ENCODE measurements around the gene BSPRY.

BSPRY gene

DNA sequence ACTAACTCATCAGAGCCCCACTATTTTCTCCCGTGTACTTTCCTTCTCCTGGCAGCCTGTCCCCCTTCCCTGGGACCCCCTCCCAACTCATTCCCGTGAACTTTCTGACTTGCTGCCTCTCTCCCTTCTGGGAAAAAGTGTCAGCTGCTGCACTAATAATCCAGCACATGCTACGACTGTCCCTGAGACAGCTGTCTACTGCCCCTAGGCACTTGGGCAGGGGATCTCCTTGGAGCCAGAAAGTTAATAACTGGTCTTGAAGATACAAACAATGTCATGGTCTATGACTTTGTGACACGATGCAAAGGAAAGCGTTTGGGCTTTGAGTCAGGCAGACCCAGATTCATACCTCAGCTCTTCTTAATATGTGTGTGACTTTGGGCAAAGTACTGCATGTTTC is 36.1 kb upstream of the BSPRY start:
- Histone ChIP-seq H3K4me1 (ENCODE audit: control insufficient read depth, insufficient read depth, low read length) (no peaks in the 10 kb centered on the region), H3K9me3 (ENCODE audit: control insufficient read depth, insufficient read depth, low read depth, low read length) (no peaks in the 10 kb centered on the region), H3K4me3 (ENCODE audit: low read depth, low read length) (no peak overlapping the region), H3K27ac (ENCODE audit: extremely low read depth, low read depth, low read length) (no peak overlapping the region), H3K36me3 (ENCODE audit: control insufficient read depth in 2 of 2, insufficient read depth in 1 of 2, low read length in 2 of 2) (no peaks in the 10 kb centered on the region)
- TF ChIP-seq ZNF24 (tag by site-specific recombination; IDR thresholded peaks at IDR 0.05) (no peak), ZNF146 (tag by site-specific recombination; IDR thresholded peaks at IDR 0.05) (no peak), ZNF660 (tag by site-specific recombination; IDR thresholded peaks at IDR 0.05) (no peak), ZFP3 (tag by site-specific recombination; IDR thresholded peaks at IDR 0.05; ENCODE audit: low read depth) (no peak), ZNF776 (tag by site-specific recombination; IDR thresholded peaks at IDR 0.05; ENCODE audit: borderline replicate concordance) (no peak), ZBTB48 (tag by site-specific recombination; IDR thresholded peaks at IDR 0.05) (no peak), ZNF202 (tag by site-specific recombination; IDR thresholded peaks at IDR 0.05; ENCODE audit: borderline replicate concordance) (no peak), OSR2 (tag by site-specific recombination; IDR thresholded peaks at IDR 0.05) (no peak), ZNF777 (tag by site-specific recombination; IDR thresholded peaks at IDR 0.05; ENCODE audit: borderline replicate concordance) (no peak), FEZF1 (tag by site-specific recombination; IDR thresholded peaks at IDR 0.05) (no peak)
- TF ChIP-seq, protein P1, sequence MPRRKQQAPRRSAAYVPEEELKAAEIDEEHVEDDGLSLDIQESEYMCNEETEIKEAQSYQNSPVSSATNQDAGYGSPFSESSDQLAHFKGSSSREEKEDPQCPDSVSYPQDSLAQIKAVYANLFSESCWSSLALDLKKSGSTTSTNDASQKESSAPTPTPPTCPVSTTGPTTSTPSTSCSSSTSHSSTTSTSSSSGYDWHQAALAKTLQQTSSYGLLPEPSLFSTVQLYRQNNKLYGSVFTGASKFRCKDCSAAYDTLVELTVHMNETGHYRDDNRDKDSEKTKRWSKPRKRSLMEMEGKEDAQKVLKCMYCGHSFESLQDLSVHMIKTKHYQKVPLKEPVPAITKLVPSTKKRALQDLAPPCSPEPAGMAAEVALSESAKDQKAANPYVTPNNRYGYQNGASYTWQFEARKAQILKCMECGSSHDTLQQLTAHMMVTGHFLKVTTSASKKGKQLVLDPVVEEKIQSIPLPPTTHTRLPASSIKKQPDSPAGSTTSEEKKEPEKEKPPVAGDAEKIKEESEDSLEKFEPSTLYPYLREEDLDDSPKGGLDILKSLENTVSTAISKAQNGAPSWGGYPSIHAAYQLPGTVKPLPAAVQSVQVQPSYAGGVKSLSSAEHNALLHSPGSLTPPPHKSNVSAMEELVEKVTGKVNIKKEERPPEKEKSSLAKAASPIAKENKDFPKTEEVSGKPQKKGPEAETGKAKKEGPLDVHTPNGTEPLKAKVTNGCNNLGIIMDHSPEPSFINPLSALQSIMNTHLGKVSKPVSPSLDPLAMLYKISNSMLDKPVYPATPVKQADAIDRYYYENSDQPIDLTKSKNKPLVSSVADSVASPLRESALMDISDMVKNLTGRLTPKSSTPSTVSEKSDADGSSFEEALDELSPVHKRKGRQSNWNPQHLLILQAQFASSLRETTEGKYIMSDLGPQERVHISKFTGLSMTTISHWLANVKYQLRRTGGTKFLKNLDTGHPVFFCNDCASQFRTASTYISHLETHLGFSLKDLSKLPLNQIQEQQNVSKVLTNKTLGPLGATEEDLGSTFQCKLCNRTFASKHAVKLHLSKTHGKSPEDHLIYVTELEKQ (tag by site-specific recombination; IDR thresholded peaks at IDR 0.05; ENCODE audit: borderline replicate concordance): no peak
- TF ChIP-seq, protein P2, sequence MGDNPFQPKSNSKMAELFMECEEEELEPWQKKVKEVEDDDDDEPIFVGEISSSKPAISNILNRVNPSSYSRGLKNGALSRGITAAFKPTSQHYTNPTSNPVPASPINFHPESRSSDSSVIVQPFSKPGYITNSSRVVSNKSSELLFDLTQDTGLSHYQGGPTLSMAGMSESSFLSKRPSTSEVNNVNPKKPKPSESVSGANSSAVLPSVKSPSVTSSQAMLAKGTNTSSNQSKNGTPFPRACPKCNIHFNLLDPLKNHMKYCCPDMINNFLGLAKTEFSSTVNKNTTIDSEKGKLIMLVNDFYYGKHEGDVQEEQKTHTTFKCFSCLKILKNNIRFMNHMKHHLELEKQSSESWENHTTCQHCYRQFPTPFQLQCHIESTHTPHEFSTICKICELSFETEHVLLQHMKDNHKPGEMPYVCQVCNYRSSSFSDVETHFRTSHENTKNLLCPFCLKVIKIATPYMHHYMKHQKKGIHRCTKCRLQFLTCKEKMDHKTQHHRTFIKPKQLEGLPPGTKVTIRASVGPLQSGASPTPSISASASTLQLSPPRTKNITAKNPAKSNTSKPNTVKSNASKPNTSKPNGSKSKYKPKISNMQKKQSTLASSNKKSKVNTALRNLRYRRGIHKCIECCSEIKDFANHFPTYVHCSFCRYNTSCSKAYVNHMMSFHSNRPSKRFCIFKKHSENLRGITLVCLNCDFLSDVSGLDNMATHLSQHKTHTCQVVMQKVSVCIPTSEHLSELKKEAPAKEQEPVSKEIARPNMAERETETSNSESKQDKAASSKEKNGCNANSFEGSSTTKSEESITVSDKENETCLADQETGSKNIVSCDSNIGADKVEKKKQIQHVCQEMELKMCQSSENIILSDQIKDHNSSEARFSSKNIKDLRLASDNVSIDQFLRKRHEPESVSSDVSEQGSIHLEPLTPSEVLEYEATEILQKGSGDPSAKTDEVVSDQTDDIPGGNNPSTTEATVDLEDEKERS (tag by site-specific recombination; IDR thresholded peaks at IDR 0.05): no peak
- TF ChIP-seq, protein P3, sequence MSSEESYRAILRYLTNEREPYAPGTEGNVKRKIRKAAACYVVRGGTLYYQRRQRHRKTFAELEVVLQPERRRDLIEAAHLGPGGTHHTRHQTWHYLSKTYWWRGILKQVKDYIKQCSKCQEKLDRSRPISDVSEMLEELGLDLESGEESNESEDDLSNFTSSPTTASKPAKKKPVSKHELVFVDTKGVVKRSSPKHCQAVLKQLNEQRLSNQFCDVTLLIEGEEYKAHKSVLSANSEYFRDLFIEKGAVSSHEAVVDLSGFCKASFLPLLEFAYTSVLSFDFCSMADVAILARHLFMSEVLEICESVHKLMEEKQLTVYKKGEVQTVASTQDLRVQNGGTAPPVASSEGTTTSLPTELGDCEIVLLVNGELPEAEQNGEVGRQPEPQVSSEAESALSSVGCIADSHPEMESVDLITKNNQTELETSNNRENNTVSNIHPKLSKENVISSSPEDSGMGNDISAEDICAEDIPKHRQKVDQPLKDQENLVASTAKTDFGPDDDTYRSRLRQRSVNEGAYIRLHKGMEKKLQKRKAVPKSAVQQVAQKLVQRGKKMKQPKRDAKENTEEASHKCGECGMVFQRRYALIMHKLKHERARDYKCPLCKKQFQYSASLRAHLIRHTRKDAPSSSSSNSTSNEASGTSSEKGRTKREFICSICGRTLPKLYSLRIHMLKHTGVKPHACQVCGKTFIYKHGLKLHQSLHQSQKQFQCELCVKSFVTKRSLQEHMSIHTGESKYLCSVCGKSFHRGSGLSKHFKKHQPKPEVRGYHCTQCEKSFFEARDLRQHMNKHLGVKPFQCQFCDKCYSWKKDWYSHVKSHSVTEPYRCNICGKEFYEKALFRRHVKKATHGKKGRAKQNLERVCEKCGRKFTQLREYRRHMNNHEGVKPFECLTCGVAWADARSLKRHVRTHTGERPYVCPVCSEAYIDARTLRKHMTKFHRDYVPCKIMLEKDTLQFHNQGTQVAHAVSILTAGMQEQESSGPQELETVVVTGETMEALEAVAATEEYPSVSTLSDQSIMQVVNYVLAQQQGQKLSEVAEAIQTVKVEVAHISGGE (tag by site-specific recombination; conservative IDR thresholded peaks at IDR 0.05; ENCODE audit: low read depth): no peak
- POLR2A ChIA-PET: no interaction called here
- CTCF ChIA-PET: interaction anchor here (0.7 kb wide), 1 partner anchor 90 kb away, joined by 3 read pairs; no protein-coding TSS in a partner anchor

DNA sequence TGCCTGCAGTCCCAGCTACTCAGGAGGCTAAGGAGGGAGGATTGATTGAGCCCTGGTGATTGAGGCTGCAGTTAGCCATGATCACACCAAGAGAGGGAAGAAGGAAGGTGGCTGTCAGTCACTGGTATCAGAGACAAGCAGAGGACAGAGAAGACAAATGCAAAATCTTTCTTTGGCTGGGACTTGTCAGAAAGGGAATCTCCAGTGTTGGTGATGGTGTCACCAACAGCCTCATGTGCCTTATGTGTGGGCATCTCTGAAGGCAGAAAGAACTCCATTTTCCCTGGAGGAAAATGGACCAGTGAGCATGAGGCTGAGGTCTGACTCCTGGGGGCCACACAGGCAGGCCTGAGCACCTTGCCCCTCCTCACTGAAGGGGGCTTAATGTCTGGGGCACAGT is 34.1 kb upstream of the BSPRY start:
- Histone ChIP-seq H3K9me3 (ENCODE audit: control insufficient read depth, insufficient read depth, low read depth, low read length) (no peaks in the 10 kb centered on the region), H3K36me3 (ENCODE audit: control insufficient read depth in 2 of 2, insufficient read depth in 1 of 2, low read length in 2 of 2) (no peaks in the 10 kb centered on the region), H3K27ac (ENCODE audit: extremely low read depth, low read depth, low read length) (no peak overlapping the region), H3K4me3 (ENCODE audit: low read depth, low read length) (no peak overlapping the region), H3K4me1 (ENCODE audit: control insufficient read depth, insufficient read depth, low read length) (no peaks in the 10 kb centered on the region)
- POLR2A ChIA-PET: no interaction called here
- CTCF ChIA-PET: interaction anchor here (0.5 to 1.1 kb wide), 2 partner anchors 10 to 340 kb away, joined by 3 read pairs; no protein-coding TSS in a partner anchor
- no peak for TF ChIP-seq ZNF473 (tag by site-specific recombination; IDR thresholded peaks at IDR 0.05)
- TF ChIP-seq ZNF354C (tag by site-specific recombination; IDR thresholded peaks at IDR 0.05; ENCODE audit: borderline replicate concordance, low read depth): no peak
- no peak for TF ChIP-seq ZNF423 (tag by site-specific recombination; IDR thresholded peaks at IDR 0.05)
- TF ChIP-seq, protein P4, sequence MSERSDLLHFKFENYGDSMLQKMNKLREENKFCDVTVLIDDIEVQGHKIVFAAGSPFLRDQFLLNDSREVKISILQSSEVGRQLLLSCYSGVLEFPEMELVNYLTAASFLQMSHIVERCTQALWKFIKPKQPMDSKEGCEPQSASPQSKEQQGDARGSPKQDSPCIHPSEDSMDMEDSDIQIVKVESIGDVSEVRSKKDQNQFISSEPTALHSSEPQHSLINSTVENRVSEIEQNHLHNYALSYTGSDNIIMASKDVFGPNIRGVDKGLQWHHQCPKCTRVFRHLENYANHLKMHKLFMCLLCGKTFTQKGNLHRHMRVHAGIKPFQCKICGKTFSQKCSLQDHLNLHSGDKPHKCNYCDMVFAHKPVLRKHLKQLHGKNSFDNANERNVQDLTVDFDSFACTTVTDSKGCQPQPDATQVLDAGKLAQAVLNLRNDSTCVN (tag by site-specific recombination; optimal IDR thresholded peaks at IDR 0.05): no peak
- TF ChIP-seq ZFP3 (tag by site-specific recombination; IDR thresholded peaks at IDR 0.05; ENCODE audit: low read depth): no peak
- TF ChIP-seq ZNF610 (tag by site-specific recombination; IDR thresholded peaks at IDR 0.05; ENCODE audit: borderline replicate concordance): no peak
- no peak for TF ChIP-seq ZSCAN23 (tag by site-specific recombination; IDR thresholded peaks at IDR 0.05)
- TF ChIP-seq ZNF76 (tag by site-specific recombination; IDR thresholded peaks at IDR 0.05; ENCODE audit: borderline replicate concordance, low read depth): no peak
- TF ChIP-seq ZNF747 (tag by site-specific recombination; IDR thresholded peaks at IDR 0.05): no peak
- no peak for TF ChIP-seq OSR2 (tag by site-specific recombination; IDR thresholded peaks at IDR 0.05)
- no peak for TF ChIP-seq ZNF146 (tag by site-specific recombination; IDR thresholded peaks at IDR 0.05)
- TF ChIP-seq ZNF2 (tag by site-specific recombination; IDR thresholded peaks at IDR 0.05): no peak
- TF ChIP-seq ZIC2 (tag by site-specific recombination; IDR thresholded peaks at IDR 0.05): no peak
- TF ChIP-seq ZNF366 (tag by site-specific recombination; conservative IDR thresholded peaks at IDR 0.05): no peak
